NCI-H2227 treated with DMSO at 0.1 percent for 48 hours (cell line): ENCODE results near the gene PASK.

Experiments
- DNase-seq: peaks from one replicate; lab custom pipeline; 2025; lab: John Stamatoyannopoulos, UW

Gene PASK

DNA sequence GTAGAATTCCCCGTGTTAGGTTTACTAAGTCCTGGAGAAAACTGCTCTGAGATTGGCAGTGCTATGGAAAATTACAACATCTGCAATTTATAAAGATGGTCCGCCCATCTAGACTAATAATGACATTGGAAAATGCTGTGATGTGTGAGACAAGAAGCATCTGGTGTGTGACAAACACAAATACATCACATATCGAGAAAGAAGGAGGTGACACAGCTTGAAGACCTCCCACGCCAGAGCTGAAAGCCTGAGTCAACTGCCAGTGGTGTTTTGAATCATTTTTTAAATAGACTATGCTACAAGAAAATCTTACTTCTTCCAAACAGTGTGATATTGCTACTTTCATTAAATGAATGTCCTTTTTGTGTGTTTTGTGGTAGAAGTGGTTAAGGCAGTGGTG lies 30.6 kb upstream of the PASK start:
- no peak for DNase-seq

DNA sequence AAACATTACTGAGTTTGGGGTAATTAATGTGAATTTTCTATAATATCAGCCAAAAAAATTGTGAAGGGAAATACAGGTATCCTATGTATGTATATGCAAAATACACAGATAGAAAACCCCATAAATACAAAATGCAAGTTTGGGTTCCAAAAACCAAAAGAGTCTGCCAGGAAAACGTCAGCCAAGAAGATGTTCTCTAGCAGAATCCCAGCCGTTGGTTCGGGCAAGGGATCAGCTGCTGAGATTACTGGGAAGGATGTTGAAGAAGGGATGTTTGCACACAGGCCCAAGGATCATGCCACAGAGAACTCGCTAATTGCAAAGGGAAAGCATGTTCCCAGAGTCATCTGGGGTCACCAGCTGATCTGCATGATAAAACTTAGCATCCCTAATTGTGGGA lies 29.7 kb upstream of the PASK start:
- no peak for DNase-seq

DNA sequence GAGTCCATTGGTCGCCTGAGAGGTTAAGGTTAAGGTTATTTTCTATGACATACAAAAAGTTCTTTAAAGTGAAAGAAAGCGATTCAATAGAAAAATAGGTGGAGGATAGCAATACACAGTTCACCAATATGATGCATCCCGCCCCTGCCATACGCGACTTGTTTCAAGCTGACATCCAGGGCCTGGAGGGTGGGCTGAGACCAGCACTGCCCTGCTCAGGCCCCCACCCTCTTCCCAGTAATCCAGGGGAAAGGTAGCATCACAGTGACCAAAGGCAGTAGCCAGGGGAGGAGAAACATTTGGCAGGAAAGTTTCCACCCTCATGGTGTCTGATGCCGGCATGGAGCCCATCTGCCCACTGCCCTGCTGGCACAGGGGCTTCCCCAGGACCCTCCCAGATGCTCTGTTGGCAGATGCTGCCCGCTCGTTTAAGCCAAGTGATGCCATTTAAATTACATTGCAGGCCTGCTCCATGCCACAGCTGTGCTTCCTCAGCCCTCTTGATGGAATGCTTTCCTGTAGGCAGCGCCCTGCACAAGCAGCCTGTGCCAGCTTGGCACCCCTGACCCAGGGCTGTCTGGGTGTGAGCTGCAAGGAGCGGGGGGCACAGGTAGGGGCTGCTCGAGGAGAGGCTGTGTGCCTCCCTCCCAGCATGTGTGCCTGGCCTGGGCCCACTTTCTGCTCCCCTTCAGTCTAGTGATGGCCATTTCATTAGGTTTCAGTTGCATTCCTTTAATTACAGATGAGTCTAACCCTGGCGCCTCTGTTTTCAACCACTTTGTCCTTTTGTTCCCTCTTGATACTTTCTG lies 28.5 kb upstream of the PASK start:
- no peak for DNase-seq

DNA sequence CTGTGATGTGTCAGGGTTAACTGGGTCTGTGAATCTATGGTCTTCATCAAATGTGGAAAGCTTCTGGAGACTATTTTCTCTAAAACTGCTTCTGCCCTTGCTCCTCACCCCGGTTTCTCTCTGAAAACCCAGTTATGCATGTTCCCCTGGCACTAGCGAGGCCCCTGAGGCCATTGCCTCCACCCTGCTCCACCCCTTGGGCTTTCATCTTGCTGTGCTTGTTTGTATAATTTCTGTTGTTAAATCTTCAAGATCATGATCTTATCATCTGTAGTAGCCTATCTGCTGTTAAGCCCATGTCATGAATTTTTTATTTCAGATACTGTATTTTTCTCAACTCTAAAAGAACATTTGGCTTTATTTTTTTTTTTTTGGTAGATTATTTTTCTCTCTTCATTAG lies 24.3 kb upstream of the PASK start:
- no peak for DNase-seq

DNA sequence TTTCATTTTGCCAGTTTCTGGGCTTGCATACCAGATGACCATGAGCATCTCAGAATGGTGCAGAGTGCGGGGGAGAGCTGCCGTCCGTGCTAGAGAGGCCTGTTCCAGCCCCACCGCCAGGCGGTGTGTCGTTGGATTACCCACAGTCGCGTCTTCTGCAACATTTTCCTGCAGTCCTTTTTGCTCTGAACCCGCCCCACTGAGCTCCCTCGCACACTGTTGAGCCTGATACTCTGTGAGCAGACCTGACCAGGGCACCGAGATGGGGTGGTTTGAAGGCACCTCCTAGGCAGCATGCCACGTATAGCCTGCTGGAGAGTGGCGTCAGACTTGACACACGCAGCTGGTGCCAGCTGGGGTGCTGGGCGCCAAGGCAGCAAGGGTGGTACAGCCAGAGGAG lies 19.1 kb upstream of the PASK start:
- no peak for DNase-seq

DNA sequence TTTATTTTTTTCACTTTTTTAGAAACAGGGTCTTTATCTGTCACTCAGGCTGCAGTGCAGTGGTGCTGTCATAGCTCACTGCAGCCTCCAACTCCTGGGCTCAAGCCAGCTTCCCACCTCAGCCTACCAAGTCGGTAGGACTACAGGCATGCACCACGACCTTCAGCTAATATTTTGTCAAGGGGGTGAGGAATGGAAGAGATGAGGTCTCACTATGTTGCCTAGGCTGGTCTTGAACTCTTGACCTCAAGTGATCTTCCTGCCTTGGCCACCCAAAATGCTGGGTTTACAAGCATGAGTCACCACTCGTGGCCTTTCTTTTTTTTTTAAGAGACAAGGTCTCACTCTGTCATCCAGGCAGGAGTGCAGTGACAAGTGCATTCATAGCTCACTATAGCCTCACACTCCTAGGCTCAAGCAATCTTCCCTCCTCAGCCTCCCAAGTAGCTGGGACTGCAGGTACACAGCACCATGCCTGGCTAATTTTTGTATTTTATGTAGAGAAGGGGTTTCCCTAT lies 14.4 kb upstream of the PASK start:
- no peak for DNase-seq

DNA sequence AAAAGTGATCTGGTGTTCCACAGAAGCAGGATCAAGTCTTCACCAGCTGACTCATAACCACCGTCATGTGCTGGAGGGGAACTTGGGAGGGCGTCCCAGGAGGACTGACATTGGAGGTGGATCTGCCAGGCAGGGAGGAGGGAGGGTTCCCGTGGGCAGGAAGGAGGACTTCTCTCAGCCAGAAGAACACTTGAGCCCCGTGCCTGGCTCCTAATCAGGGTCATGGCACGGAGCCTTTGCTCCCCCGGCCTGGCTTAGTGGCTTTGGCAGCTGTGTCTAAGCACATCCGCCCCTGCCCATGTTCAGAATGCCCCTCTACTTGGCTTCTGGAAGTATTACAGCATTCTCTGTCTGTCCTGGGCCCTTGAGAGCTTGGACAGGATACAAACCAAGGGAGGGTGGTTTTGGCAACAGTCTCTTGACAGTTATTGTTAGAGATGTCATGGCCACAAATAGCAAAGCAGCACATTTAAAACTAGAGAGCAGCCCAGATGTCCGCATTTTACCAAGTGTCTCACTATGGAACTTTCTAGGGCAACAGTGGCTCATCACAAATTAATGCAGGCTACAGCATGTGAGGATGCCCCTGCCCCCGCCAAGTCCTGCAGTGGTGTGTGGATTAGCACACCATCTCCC lies 12.5 kb upstream of the PASK start:
- no peak for DNase-seq

DNA sequence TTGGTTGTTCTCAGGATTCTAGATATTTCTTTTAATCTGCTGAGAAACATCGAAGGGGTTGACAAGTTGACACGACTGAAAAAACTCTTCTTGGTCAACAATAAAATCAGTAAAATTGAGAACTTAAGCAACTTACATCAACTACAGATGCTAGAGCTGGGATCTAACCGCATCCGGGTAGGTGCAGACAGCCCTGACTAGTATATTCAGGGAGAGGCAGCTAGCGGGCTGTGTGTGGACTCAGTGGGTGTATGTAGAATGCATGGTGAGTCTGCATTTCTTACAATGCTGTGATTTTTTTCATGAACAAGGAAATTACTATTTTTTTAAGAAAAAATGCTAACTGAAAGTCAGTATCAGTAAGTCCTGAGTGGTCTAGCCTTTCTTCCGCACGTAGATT lies 11.0 kb upstream of the PASK start:
- no peak for DNase-seq

DNA sequence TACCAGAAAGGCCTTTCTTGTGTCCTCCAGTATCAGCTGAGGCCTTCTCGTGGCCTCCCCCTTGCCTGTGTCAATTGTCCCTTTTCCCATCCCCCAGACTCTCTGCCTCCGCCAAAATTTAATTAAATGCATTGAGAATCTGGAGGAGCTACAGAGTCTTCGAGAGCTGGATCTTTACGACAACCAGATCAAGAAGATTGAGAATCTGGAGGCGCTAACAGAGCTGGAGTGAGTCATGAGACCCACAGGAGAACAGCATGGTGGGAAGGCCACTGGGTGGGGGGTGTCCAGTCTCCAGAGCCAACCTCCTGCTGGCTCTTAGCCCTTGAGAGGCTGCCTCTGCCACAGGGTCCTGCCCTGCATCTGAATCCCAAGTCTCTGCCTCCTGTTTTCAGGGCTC lies 9.8 kb upstream of the PASK start:
- DNase-seq, result no peak

DNA sequence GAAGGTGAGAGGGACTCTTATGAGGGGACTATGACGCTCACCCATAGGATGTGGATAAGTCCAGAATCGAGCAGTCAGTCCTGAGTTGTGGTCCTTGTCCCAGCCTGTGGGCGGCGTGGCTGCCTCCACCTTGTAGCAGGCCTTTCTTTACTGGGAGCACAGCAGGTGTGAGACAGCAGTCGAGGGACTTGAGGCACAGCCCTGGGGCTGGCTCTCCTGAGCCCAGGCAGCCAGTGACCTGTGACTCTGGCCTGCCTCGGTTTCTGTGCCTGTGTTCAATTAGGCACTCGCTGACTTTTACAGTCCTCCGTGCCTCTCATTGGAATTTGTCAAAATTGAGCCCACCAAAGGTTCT lies 9.3 kb upstream of the PASK start:
- no peak for DNase-seq

DNA sequence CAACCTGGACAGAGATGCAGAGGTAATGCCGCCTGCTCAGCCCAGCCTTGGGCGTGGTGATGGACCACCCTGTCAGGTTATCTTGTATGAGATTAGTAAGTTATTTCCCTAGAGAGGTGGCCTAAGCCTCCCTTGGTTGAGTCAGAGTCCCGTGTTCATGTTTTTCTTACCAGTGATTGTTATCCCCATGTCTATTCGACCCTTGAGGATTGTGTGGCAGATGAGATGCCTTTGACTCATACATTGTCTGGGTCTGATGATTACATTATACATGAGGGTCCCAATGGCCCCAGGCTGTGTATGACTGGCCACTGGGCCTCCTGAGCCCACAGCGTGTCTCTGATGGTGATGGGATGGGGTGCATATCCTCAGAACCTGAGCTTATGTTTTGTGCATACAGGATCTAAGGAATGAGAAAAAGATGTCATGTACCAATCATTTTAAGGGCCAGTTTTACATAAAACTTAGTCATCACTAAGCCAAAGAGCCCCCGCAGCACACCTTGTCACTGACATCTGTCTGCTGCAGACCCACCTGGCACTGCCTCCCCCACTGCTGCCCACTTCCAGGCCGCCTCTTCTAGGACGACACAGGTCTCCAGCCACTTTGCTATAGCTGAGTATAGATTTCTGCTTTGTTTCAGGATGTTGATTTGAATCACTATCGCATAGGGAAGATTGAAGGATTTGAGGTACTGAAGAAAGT lies 8.7 kb upstream of the PASK start:
- no peak for DNase-seq

DNA sequence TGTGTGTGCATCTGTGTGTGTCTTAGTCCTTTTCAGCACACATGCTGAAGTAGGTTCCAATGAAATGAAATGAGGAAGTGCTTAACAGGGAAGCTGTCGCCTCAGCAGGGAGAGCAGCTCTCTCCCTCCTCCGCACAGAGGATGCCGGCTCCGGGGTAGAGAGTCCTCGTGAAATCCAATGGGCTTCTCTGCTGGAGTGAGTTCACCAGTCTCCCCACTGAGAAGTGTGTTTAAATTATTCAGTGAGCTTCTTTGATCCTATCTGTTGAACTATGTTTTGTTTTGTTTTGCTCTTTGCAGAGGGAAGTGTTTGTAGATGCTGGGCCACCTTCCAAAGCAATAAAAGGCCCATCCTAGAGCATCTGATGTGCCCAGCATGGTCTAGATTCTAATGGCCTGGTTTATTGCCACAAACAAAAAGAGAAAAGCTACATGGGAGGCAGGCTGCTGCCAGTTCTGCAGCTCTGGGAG lies 7.7 kb upstream of the PASK start:
- no peak for DNase-seq

DNA sequence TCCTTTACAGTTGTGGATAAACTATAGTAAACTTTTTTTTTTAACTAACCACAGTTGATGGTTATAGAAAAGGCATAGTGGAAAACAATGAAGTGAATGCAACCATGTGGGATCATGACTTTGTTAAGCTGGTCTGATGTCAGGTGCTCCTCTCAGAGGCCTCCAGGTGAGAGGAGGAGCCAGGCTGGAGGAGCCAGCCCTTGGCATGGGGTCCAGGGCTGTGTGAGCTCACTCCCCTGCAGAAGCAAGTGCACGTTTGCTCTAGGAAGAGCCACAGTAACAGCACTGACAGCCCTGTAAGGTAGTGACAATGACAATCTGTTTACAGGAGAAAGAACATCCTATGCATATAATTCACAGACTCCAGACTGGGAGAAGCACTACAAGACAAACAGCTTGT lies 6.7 kb upstream of the PASK start:
- DNase-seq, result no peak

DNA sequence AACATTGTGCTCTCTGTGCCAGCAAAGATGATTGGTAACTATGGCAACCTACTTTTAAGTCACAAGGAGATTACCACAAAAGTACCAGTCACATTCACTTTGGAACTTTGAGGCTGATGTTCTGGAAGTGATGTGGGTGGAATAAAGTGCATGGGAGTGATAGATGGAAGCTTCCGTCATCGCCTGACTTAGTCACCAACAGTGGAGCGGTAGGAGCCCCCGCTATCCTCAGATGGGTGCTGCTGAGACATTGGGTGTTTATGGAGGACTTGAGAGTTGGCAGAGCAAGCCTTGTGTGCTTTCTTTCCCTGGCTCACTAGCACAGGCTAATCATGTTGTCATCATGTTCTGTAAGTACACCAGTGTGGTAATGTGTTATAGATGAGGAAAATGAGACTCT lies 5.6 kb upstream of the PASK start:
- DNase-seq, result no peak

DNA sequence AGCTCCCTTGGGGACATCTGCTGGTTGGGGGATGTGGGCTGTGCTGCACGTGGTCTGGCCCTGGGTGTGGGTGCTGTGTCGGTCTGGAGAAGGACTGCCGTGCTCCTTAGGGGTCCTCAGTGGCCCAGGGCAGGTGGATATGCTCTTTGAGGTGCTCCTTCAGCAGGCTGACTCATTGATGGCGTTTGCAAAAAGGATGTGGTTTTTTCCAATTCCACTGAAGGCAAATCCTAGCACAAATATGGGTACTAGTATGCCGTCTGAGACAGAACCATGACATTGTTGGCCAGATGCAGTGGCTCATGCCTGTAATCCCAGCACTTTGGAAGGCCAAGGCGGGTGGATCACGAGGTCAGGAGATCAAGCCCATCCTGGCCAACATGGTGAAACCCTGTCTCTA lies 4.3 kb upstream of the PASK start:
- no peak for DNase-seq

DNA sequence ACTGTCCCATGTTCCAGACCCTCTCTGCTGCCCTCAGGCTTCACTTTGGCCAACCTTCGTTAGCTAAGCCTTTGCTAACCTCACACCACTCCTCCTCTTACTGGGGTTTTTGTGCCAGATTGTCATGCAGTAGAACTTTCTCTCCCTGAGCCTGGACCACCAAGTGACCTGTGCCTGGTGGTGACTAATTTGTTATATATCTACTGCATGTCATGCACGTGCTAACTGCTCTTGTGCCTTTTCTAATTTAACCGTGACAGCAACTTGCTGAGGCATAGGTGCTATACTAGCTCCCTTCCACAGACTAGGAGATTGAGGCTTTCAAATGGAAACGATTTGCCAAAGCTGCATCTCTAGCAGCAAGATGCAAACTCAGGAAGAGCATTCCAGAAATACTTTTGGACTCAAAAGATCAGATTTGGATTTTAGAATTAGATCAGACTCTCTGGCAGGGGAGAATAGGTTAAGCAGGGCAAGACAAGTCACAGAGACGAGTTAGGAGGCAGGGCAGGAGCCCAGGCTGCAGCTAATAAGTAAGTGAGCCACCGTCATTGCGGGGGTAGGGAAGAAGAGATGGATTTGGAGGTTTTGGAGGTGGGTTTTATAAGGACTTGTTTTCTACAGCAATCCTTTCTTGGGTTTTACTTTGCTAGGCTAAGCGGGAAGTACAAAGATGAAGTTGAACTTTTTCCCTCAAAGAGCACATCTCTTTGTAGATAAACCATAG lies 2.8 kb upstream of the PASK start:
- DNase-seq, result no peak

DNA sequence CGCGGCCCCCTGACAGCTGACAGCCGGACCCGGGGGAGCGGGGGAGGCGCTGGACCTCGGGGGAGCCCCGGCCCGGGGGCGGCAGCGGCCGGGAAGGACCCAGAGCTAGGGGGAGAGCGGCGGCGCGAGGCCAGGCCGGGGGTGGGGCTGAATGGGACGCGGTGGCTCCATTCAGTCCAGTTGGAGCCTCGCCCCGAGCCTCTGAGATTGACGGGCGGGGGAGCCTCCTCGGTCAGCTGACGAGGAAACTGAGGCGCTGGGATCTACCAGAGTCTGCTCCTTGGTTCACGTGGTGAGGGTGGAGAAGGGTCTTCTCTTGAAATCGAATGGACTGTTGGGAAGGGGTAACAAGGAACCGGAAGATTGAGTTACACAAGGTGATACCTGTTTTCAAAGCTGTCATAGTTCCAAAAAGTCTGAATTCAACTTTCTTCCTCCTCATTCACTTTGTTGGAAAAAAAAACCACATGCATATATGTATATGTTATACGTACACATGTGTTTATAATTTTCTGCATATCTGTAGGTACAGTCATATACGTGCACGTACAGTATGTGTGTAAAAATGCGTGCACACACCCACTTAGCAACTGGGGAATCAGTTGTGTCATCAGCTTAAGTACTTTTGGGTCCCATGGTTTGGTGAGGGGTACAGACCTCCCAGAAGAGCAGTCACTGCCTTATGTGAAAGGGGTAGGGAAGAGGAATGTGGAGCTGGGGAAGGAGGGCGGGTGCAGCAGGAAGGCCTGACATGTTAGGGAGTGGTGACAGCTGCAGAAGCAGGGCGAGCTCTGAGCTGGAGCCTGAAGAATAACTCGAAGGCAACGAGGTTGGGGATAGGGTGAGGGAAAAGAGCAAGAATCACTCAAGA lies 1.6 kb upstream of the PASK start:
- no peak for DNase-seq

DNA sequence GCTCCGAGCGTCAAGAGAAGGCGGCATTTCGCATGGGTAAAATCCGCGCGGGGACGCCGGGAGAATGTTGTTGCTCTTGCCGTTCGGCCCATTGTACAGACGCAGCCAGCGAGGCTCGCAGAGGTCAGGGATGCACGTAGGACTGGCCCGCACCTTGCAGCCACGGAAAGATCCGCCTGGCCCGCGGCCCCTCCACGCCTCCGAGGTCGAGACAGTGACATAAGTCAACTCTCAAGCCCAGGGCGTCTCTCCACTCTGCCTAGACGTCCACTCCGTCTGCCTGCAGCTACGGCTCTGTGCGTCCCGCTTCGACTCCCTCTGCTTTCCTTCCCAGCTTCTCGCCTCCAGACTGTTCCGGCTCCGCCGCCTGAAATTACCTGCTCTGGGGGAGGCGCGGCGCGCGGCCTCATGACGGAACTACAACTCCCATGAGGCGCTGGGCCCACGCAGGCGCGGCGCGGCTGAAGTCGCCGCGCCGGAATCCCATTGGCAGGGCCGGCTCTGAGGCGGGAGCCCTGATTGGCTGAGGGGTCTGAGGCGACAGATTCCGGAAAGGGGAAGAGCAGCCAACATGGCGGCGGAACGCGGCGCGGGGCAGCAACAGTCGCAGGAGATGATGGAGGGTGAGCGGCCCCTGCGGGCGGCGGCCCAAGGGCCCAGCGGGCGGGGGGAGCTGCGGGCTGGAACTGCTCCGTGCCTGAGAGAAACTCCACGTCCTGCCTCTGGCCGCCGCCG lies 820 bp upstream of the PASK start, which contains the start of gene PPP1R7:
PPP1R7 (plus strand) TSS at position 543 of the 735 bp plus-strand sequence; CDS start at position 572, 29 bp downstream.
- peak; percentile 96 for DNase-seq

DNA sequence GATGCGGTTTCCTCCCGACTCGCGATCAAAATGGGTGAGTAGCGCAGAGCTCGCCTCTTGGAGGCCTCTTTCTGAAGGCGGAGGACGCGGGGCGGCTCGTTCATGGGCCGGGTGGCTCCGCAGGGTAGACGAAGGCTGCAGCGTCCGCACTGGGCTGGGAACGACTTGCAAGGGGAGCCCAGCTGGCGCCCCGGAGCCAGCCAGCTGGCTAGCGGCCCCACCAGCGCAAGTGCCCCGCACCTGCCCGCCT lies 328 bp upstream of the PASK start:
- DNase-seq, result no peak

DNA sequence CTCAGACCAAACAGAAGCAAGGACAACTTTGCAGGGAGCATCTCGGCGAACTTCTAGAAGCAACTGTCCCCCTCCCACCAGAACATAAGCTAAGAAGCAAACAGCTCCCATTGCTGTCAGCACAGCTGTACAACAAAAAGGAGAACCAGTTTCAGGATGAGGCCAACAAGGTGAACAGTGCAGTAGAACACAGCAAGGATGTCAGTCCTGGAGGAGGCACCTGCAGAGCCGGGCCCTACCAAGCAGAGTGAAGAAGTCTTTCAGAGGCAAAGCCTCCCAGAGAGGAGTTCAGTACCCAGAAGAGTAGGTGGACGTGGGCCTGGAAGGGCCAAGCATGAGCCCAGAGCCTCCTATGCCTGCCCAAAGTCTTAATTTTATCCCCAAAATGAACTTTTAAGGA lies 1.0 kb downstream of the PASK start:
- DNase-seq, result no peak

DNA sequence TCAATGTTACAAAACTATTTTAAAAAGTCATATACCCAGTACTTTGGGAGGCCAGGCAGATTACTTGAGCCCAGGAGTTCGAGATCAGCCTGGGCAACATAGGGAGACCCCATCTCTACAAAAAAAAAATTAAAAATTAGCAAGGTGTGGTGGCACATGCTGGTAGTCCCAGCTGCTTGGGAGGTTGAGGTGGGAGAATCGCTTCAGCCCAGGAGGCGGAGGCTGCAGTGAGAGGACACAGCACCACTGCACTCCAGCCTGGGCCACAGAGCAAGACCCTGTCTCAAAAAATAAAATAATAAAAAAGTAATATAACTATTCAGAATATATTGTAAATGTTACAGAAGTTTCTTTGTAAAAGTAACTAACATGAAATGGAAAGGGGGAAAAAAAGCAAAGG lies 1.9 kb downstream of the PASK start:
- DNase-seq, result no peak
